Activated B cell treated with CpG ODN at 0.5 μM for 24 hours (primary cell): ENCODE data around the gene PCSK5. TPM values are rescaled to one million over a fixed set of nuclear protein-coding genes. Genes with fewer than 3 reads are reported as not detected.

ENCODE experiments used
- ATAC-seq: fragments of 200-7000 bp; cut with Tn5 transposase; one replicate; pipeline ENCODE4 v1.10.0; 2021; ENCODE audit warnings: low read depth, mild to moderate bottlenecking, moderate library complexity
- CTCF ChIA-PET: fragments of 350-600 bp; sonication (Branson Sonifier 250); formaldehyde crosslinking; loops from one replicate; lab custom pipeline; 2021; ENCODE audit warnings: antibody characterized with exemption; lab: Charles Lee
- POLR2A ChIA-PET: fragments of 350-600 bp; sonication (Branson Sonifier 250); formaldehyde crosslinking; loops from one replicate; lab custom pipeline; 2021; ENCODE audit warnings: antibody characterized with exemption; lab: Charles Lee
- DNase-seq: peaks from one replicate; pipeline ENCODE4 v3.0.0; 2022
- H3K27ac Mint-ChIP-seq: one replicate; pipeline ENCODE4 v1.8.0; 2020; ENCODE audit warnings: mixed read lengths
- H3K27me3 Mint-ChIP-seq: one replicate; pipeline ENCODE4 v1.8.0; 2021; ENCODE audit warnings: mixed read lengths
- H3K36me3 Mint-ChIP-seq: one replicate; pipeline ENCODE4 v1.8.0; 2021; ENCODE audit warnings: low read depth, mixed read lengths
- H3K4me1 Mint-ChIP-seq: one replicate; pipeline ENCODE4 v1.8.0; 2021; ENCODE audit warnings: mixed read lengths
- H3K4me3 Mint-ChIP-seq: one replicate; pipeline ENCODE4 v1.8.0; 2020; ENCODE audit warnings: mild to moderate bottlenecking, mixed read lengths
- H3K9me3 Mint-ChIP-seq: one replicate; pipeline ENCODE4 v1.8.0; 2020; ENCODE audit warnings: mixed read lengths
- CTCF ChIP-seq: fragments of 200-600 bp; IDR thresholded peaks from one replicate; pipeline ENCODE4 v1.8.0; 2022; ENCODE audit warnings: antibody characterized with exemption, mild to moderate bottlenecking
- intact Hi-C: fragments of 100-400 bp; cut with micrococcal nuclease; formaldehyde crosslinking; loops from one replicate; pipeline ENCODE4 v1.15.1; 2024
- total RNA-seq: library from RNA; stranded (reverse); gene quantifications from 2 replicates; pipeline ENCODE4 v1.2.3, GENCODE V29; 2022

PCSK5 gene
- total RNA-seq, 1 donor from 2014 or later, result not detected

GRCh38 chr9:76341616-76342015 is 451.1 kb downstream of the PCSK5 start:
- no peak for ATAC-seq
- Mint-ChIP-seq H3K9me3 (peaks cover 3% of the 10 kb centered on the region), H3K27ac (no peak overlapping the region), H3K4me3 (no peak overlapping the region), H3K36me3 (no peaks in the 10 kb centered on the region), H3K27me3 (peaks cover 14% of the 10 kb centered on the region), H3K4me1 (no peaks in the 10 kb centered on the region)
- ChIA-PET POLR2A (no interaction called here), CTCF (no interaction called here)
- no peak for DNase-seq
- TF ChIP-seq CTCF, result no peak
- intact Hi-C loops, result no loop called here

GRCh38 chr9:76342201-76342600 is 451.7 kb downstream of the PCSK5 start:
- Mint-ChIP-seq H3K4me3 (no peak overlapping the region), H3K27ac (no peak overlapping the region), H3K27me3 (peaks cover 14% of the 10 kb centered on the region), H3K9me3 (peaks cover 3% of the 10 kb centered on the region), H3K36me3 (no peaks in the 10 kb centered on the region), H3K4me1 (no peaks in the 10 kb centered on the region)
- no peak for TF ChIP-seq CTCF
- POLR2A ChIA-PET, result no interaction called here
- CTCF ChIA-PET, result no interaction called here
- ATAC-seq (no peak), DNase-seq (no peak)
- intact Hi-C loops, result no loop called here

GRCh38 chr9:76342858-76343257 is 452.4 kb downstream of the PCSK5 start:
- Mint-ChIP-seq H3K9me3 (peaks cover 3% of the 10 kb centered on the region), H3K36me3 (no peaks in the 10 kb centered on the region), H3K27ac (no peak overlapping the region), H3K4me1 (no peaks in the 10 kb centered on the region), H3K4me3 (no peak overlapping the region), H3K27me3 (peaks cover 14% of the 10 kb centered on the region)
- CTCF ChIA-PET, result no interaction called here
- no peak for ATAC-seq
- no peak for TF ChIP-seq CTCF
- intact Hi-C loops, result no loop called here
- POLR2A ChIA-PET, result no interaction called here
- DNase-seq, result no peak

GRCh38 chr9:76349865-76350264 is 459.4 kb downstream of the PCSK5 start:
- Mint-ChIP-seq H3K4me3 (no peak overlapping the region), H3K4me1 (no peaks in the 10 kb centered on the region), H3K9me3 (no peaks in the 10 kb centered on the region), H3K36me3 (no peaks in the 10 kb centered on the region), H3K27me3 (peaks cover 4% of the 10 kb centered on the region), H3K27ac (no peak overlapping the region)
- ChIA-PET CTCF (no interaction called here), POLR2A (no interaction called here)
- ATAC-seq (no peak), DNase-seq (no peak)
- TF ChIP-seq CTCF, result no peak
- intact Hi-C loops, result no loop called here

- Mint-ChIP-seq H3K4me1 (no peaks in the 10 kb centered on the region), H3K27me3 (peaks cover 2% of the 10 kb centered on the region), H3K27ac (no peak overlapping the region), H3K4me3 (no peak overlapping the region), H3K9me3 (no peaks in the 10 kb centered on the region), H3K36me3 (no peaks in the 10 kb centered on the region)
- ChIA-PET CTCF (no interaction called here), POLR2A (no interaction called here)
- ATAC-seq, result no peak
- intact Hi-C loops, result no loop called here
- no peak for DNase-seq
- no peak for TF ChIP-seq CTCF
Measured at GRCh38 chr9:76351006-76351405, 460.5 kb downstream of the PCSK5 start.
